Ramos (cell line): ENCODE measurements around the gene ANO2.

Experiments used
- in situ Hi-C: fragments of 300-500 bp; cut with MboI; formaldehyde crosslinking; loops from one replicate; pipeline ENCODE4 v1.14.3; 2022; ENCODE audit warnings: low sequenced_read_pairs; ENCODE audit not compliant: unreplicated experiment

ANO2 gene

DNA sequence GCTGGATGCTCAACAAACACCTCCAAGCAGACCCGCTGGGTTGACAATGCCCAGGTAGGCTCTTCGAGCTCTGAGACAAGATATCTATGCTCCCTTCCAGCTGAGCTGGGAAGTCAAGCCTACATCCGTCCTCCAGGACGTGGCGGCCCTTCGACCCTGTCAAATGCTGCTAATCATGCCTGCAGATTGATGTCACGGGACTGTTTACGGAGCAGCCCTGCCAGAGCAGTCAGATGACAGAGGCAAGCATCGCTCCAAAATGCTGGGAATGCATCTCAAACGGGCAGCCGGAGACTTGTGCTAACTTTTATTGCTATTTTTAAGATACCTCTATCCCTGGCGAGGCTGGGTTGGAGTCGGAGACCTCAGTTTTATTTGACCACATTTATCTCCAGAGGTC, 373.9 kb downstream of the ANO2 start:
- in situ Hi-C loops = no loop called here

DNA sequence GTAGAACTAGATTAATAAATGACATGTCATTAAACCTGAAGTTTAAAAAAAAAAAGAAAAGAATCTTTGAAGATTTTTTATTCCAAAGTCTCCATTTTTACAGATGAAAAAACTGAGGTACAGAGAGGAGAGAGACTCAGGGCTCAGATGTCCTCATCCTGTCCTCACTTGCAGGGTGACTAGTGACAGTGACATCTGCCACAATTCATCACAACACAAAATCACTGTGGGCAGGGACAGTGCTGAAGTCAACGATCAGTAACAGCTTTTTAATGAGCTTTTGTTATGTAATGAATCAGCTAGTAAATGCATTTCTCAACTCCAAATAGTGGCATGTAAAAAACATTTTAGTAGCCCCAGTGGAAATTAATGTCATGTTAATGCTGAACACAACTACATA, 374.6 kb downstream of the ANO2 start:
- in situ Hi-C loops = no loop called here

DNA sequence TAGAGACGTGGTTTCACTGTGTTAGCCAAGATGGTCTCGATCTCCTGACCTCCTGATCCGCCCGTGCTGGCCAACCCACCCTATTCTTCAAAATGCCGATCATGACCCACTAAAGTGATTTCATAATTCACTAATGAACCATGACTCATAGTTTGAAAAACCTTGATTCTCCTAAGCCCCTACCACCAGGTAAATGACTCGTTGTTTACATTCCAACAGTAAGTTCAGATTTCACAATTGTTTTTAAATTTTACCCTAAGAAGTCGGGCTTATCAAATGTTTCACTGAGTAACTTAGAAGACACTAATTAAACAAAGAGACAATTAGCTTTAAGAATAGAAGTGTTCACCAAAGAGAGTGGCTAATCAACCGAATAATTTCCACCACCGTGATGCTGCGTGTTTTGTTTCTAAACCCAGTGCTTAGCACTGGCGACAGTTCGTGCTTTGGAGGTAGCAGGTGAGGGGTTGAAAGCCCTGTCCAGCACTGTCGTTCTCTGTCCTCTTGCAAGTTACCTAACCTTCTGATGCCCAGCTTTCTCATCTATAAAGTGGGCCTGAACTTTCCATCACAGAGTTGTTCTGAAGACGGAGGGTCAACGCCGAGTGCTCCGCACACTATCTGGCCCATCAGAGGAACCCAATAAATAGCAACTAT, 376.6 kb downstream of the ANO2 start:
- in situ Hi-C loops = no loop called here

DNA sequence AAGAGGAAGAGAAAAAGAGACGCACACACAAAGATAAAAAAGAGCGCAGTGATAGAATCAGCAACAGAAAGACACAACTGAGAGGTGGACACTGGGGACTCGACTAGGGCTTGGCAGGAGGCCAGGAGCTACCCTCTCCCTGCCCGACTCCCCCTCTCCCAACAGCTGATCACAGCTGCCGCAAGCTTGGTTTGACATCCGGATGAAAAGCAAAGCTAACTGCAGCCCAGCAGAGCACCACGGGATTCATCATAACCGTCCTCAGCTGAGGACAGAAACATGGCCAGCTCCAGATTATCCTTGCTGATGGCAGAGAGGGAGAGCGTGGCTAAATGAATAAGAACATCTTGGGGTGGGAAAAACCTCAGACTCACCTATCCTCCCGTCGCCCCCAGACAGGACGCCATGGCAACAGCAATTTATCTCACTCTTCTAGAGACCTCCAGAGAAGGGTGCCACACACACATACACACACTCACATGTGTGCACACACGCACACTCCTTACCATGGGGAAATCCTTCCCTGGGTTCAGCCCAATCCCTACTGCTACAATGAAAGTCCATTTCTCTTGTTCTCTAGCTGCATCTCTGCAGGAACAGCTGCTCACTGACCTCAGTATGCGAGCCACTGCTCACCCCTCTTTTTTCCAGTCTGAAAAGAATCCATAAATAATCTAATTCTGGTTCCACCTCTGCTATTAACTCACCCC, 377.9 kb downstream of the ANO2 start:
- in situ Hi-C loops = no loop called here

- in situ Hi-C loops = no loop called here
Measured at GRCh38 chr12:5565933-5566599, 379.0 kb downstream of the ANO2 start.

- in situ Hi-C loops = no loop called here
Measured at GRCh38 chr12:5562581-5562980, 382.5 kb downstream of the ANO2 start.

GRCh38 chr12:5561846-5562245, 383.2 kb downstream of the ANO2 start:
- in situ Hi-C loops = no loop called here

- in situ Hi-C loops = no loop called here
Measured at GRCh38 chr12:5561057-5561456, 384.0 kb downstream of the ANO2 start.

DNA sequence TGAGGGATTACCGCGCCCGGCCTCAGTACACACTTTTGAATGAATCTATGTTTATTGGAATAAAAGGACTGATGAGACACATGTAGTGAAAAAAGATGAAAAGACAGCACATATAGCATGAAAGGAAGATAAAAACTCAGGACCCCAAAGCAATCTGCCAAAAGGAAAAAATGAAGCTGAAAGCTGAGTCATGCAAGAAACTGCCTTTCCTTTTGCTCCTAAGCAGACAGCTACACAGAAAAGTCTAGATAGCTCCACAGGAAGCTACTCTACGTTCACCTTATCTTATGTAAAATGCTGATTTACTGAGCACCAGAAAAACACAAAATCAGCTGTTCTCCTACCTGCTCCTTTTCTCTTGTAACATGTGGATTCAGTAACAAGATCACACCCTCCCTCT, 384.8 kb downstream of the ANO2 start:
- in situ Hi-C loops = no loop called here

- in situ Hi-C loops = no loop called here
Measured at GRCh38 chr12:5557906-5558305, 387.2 kb downstream of the ANO2 start.

DNA sequence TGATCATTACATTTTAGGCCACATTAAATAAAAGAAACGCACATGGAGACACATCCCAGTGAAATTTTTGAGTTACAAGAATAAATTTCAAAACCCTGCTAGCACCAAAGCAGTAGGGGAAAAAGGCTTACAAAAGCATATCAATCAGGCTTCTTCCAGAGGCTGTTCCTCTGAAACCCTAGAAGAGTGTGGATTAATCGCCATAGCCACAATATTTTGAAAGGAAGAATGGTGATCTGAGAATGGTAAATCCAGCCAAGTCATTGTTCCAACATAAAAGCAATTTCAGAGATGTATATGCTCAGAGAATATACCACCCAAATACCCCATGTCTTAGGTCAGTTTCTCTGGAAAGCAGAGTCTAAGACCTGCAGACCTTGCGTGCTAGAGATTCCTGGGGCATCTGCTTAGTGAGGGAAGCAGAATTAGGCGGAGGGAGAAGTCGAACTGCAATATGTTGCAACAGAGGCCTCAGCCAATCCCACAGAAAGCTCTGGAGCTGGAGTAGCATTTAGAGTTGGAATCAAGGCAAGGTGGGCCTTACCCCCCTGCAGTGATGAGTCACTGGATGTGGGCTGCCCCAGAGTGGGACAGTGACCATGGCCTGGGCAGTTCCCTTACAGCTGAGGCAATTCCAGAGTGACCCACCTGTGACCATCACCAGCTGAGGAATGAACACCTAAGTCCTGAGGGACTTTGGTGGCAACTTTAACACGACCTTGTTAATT, 387.9 kb downstream of the ANO2 start:
- in situ Hi-C loops = no loop called here

- in situ Hi-C loops = no loop called here
Measured at GRCh38 chr12:5556033-5556614, 388.9 kb downstream of the ANO2 start.

DNA sequence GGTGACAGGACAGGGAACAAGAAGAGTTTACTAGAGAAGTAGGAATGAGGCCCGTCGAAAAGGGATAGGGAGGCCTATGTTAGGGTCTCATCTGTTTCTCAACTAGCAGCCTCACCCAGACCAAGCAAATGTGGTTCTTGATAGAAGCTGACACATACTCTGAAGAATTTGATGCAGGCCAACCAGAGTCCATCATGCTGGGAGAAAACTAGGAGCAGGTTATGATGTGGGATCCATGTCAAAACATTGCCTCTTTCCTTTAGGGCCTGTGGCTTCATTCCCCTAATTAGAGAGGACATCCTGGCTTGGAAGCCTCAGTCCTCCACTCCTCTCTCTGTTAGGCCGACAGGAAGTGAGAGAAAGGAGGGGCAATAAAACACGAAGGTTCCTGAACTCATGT, 390.3 kb downstream of the ANO2 start:
- in situ Hi-C loops = loop anchor here (5.0 kb wide), 1 partner anchor 127 kb away; no protein-coding TSS in a partner anchor

GRCh38 chr12:5549011-5549410, 396.0 kb downstream of the ANO2 start:
- in situ Hi-C loops = loop anchor here (25.0 kb wide), 1 partner anchor 337 kb away; no protein-coding TSS in a partner anchor

DNA sequence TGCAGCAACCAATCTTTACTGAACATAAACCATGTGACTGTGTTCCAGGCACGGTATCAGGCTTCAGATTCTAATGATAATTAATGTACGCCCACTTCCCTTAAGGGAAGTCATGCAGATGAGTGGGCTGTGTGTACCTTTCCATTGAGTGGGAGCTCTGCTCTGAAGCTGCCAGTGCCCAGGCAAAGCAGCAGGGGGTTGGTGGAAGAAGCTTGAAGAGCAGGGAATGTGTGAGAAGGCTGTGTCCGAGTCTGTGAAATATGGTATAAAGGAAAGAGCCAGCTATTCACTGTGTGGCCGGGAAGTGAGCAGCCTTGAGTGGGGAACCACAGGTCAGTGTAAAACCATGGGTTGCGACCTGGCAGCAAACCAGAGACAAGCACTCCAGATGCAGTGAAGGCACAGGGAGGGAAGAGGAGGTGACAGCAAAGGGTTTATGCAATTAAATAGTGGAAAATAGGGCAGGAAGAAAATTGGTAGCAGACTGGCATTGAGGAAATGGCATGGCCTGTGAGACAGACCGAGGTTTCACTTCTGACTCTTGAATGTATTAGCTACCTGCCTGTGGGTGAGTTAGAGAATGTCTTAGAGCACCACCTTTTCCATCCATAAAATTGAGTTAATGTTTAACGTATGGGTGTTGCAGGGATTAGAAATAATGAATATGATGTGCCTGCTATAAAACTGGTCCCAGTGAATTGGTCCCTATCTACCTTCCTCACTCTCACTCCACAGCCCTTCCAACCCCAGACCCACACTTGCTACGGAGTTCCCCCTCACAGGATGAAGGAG, 396.7 kb downstream of the ANO2 start:
- in situ Hi-C loops = loop anchor here (25.0 kb wide), 1 partner anchor 336 kb away; no protein-coding TSS in a partner anchor

GRCh38 chr12:5546616-5547015, 398.4 kb downstream of the ANO2 start:
- in situ Hi-C loops = loop anchor here (25.0 kb wide), 1 partner anchor 334 kb away; no protein-coding TSS in a partner anchor

DNA sequence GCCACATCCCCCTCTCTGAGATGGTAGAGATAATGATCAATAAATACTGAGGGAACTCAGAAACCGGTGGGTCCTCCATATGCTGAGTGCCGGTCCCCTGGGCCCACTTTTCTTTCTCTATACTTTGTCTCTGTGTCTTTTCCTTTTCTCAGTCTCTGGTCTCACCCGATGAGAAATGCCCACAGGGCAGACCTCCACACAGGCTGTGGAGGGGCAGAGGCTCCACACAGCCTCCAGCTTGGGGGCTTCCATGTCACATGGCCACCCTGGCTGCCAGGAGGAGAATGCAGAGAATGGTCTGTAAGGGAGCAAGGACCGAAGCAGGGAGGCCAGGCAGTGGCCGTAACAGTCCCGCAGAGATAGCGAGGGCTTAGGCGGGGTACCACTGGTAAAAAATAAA, 407.3 kb downstream of the ANO2 start:
- in situ Hi-C loops = loop anchor here (25.0 kb wide), 1 partner anchor 325 kb away; no protein-coding TSS in a partner anchor

GRCh38 chr12:5537026-5537615, 407.9 kb downstream of the ANO2 start:
- in situ Hi-C loops = loop anchor here (25.0 kb wide), 1 partner anchor 325 kb away; no protein-coding TSS in a partner anchor

GRCh38 chr12:5535541-5535940, 409.5 kb downstream of the ANO2 start:
- in situ Hi-C loops = loop anchor here (25.0 kb wide), 1 partner anchor 323 kb away; no protein-coding TSS in a partner anchor
